ENCODE data around the gene LARP1B.
"Not testable (repeated sequence)": the region's sequence is repeated elsewhere in the genome, so short reads cannot be mapped to it uniquely, and the experiment has no call there.

- TF ChIP-seq CTCF (conservative IDR thresholded peaks at IDR 0.05); ZFX (IDR thresholded peaks at IDR 0.05): not testable (repeated sequence)
Observed at GRCh38 chr4:128095293-128095692, 34.2 kb downstream of the LARP1B start.
